Measurements from ENCODE around the gene NLGN1.

The NLGN1 gene

GRCh38 chr3:174247687-174248152 lies 850.2 kb downstream of the NLGN1 start:
- no peak overlapping the region for H3K27ac ChIP-seq
- no peak for TF ChIP-seq CTCF (conservative IDR thresholded peaks at IDR 0.05)

DNA sequence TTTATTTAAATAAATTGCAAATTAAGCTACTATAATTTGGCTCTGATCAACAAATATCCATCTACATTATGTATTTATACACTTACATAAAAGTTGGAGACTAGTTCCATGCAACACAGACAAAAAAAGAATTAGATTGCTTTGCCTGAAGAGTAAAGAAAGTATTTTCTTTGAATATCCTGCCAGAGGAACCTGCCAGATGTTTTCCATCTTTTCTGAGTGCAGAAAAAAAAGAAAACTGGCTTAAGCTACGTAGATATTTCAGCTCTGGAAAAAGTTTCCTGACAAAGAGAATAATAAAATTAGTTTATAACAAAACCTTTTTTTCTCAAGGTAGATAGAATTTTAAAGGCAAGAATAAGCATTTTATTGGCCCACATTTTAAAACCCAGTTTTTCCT lies 854.1 kb downstream of the NLGN1 start:
- no peak for TF ChIP-seq CTCF (conservative IDR thresholded peaks at IDR 0.05)

GRCh38 chr3:174253196-174253823 lies 855.8 kb downstream of the NLGN1 start:
- no peak for TF ChIP-seq CTCF (conservative IDR thresholded peaks at IDR 0.05)

More for the DNA sequence above, 854.1 kb downstream of the NLGN1 start:
- H3K27ac ChIP-seq, result no peak overlapping the region

DNA sequence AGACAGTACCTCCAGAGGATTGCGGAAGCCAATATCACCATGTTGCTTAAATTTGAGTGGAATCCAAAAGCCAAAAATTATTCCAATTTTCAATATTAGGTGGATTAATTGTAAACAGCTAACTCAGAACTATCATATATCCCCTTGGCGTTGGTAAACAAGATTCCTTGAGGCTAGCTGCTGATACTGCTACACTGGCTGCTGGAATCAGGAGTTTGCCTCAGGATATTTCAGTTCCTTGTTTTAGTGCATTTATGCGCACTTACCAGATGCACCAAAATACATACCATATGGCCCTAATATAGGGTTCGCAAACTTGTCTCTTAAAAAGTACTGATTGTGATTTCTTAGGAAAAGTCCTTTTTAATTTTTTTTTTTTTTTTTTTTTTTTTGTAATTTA lies 856.4 kb downstream of the NLGN1 start:
- H3K27ac ChIP-seq, result no peak overlapping the region
- no peak for TF ChIP-seq CTCF (conservative IDR thresholded peaks at IDR 0.05)

More at GRCh38 chr3:174253196-174253823, 855.8 kb downstream of the NLGN1 start:
- no peak overlapping the region for H3K27ac ChIP-seq

- no peak overlapping the region for H3K27ac ChIP-seq
- no peak for TF ChIP-seq CTCF (conservative IDR thresholded peaks at IDR 0.05)
These were observed 857.9 kb downstream of the NLGN1 start for GRCh38 chr3:174255454-174255853.

- TF ChIP-seq CTCF (conservative IDR thresholded peaks at IDR 0.05), result no peak
- no peak overlapping the region for H3K27ac ChIP-seq
These were observed 868.9 kb downstream of the NLGN1 start for GRCh38 chr3:174266476-174266875.

GRCh38 chr3:174268061-174268460 lies 870.5 kb downstream of the NLGN1 start:
- TF ChIP-seq CTCF (conservative IDR thresholded peaks at IDR 0.05), result no peak
- no peak overlapping the region for H3K27ac ChIP-seq
